SK-N-SH (cell line): ENCODE results near the gene MYRF.

Experiments used
- CHD2 ChIP-seq: fragments of 150-350 bp; IDR thresholded peaks from 2 replicates; pipeline ENCODE4 v1.6.1; 2018; ENCODE audit warnings: low read length; ENCODE audit not compliant: partially characterized antibody
- EP300 ChIP-seq, 2 experiments: IDR thresholded peaks; 2 replicates each; pipeline versions ENCODE4 v1.4.0 to v1.6.1; 2012; ENCODE audit warnings: borderline replicate concordance in 1 of 2, low read depth in 1 of 2, low read length in 1 of 2
- JUND ChIP-seq: IDR thresholded peaks from 2 replicates; pipeline ENCODE4 v1.4.0; 2012
- POLR2AphosphoS5 ChIP-seq: IDR thresholded peaks from 2 replicates; pipeline ENCODE4 v1.6.1; 2012; ENCODE audit warnings: low read depth, low read length
- REST ChIP-seq: IDR thresholded peaks from 2 replicates; pipeline ENCODE4 v1.6.1; 2012; ENCODE audit warnings: mild to moderate bottlenecking, low read depth, low read length, moderate library complexity
- RFX5 ChIP-seq: IDR thresholded peaks from 2 replicates; pipeline ENCODE4 v1.6.1; 2012; ENCODE audit warnings: mild to moderate bottlenecking, improper control_type of control experiment, low read length
- SMC3 ChIP-seq: IDR thresholded peaks from 2 replicates; pipeline ENCODE4 v1.6.1; 2012; ENCODE audit warnings: low read depth, low read length, improper control_type of control experiment
- TAF1 ChIP-seq: IDR thresholded peaks from 2 replicates; pipeline ENCODE4 v1.6.1; 2012; ENCODE audit warnings: low read depth, mild to moderate bottlenecking, low read length, moderate library complexity, borderline replicate concordance
- ZBTB33 ChIP-seq: IDR thresholded peaks from 2 replicates; pipeline ENCODE4 v1.4.0; 2012; ENCODE audit warnings: low read depth, borderline replicate concordance
- TF ChIP-seq, protein P1 (sequence below): fragments of 200-600 bp; sonication (generic); IDR thresholded peaks from 2 replicates; pipeline ENCODE4 v1.6.1; 2017; ENCODE audit warnings: antibody characterized with exemption, mild to moderate bottlenecking, moderate library complexity
- TF ChIP-seq, protein P2 (sequence below): IDR thresholded peaks from 2 replicates; pipeline ENCODE4 v1.4.0; 2012; ENCODE audit warnings: low read depth

GRCh38 chr11:61779666-61780525 lies 27.5 kb downstream of the MYRF start:
- TF ChIP-seq REST (no peak), SMC3 (no peak), TAF1 (no peak), CHD2 (no peak), ZBTB33 (no peak), RFX5 (no peak), JUND (no peak), POLR2AphosphoS5 (no peak), EP300 (IDR thresholded peaks at IDR 0.05; ENCODE audit: borderline replicate concordance in 1 of 2, low read depth in 1 of 2, low read length in 1 of 2) (no peak)
- TF ChIP-seq, protein P1, sequence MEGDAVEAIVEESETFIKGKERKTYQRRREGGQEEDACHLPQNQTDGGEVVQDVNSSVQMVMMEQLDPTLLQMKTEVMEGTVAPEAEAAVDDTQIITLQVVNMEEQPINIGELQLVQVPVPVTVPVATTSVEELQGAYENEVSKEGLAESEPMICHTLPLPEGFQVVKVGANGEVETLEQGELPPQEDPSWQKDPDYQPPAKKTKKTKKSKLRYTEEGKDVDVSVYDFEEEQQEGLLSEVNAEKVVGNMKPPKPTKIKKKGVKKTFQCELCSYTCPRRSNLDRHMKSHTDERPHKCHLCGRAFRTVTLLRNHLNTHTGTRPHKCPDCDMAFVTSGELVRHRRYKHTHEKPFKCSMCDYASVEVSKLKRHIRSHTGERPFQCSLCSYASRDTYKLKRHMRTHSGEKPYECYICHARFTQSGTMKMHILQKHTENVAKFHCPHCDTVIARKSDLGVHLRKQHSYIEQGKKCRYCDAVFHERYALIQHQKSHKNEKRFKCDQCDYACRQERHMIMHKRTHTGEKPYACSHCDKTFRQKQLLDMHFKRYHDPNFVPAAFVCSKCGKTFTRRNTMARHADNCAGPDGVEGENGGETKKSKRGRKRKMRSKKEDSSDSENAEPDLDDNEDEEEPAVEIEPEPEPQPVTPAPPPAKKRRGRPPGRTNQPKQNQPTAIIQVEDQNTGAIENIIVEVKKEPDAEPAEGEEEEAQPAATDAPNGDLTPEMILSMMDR, result no peak
- TF ChIP-seq, protein P2, sequence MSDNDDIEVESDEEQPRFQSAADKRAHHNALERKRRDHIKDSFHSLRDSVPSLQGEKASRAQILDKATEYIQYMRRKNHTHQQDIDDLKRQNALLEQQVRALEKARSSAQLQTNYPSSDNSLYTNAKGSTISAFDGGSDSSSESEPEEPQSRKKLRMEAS, result no peak
